Measurements from ENCODE around the gene PLCXD3. TPM values are rescaled to one million over a fixed set of nuclear protein-coding genes. Genes with fewer than 3 reads are reported as not detected.
A peak's percentile ranks its signal among the peaks of the same experiment; 100 is the strongest.

Gene PLCXD3
- total and polyA plus RNA-seq, 2 experiments from 2014 or later: 0.13 to 0.22 TPM

GRCh38 chr5:41406936-41407335 is 103.5 kb downstream of the PLCXD3 start:
- peaks cover 24% of the 10 kb centered on the region for H3F3A ChIP-seq (ENCODE audit: insufficient read depth)
- WGBS, 2 experiments (ENCODE audit: low coverage in 1 of 2, low lambda C conversion rate in 2 of 2, missing lambda C conversion rate in 2 of 2): 77 to 79% methylated on average over 1 of the region's 1 CpG
- no peak overlapping the region for H2AFZ ChIP-seq
- no peak overlapping the region for H3K4me3 ChIP-seq
- no peak overlapping the region for H3K9ac ChIP-seq
- H3K79me2 ChIP-seq (ENCODE audit: insufficient read depth): no peaks in the 10 kb centered on the region
- in situ Hi-C loops (cut with MboI): no loop called here
- peaks cover 23% of the 10 kb centered on the region for H3K4me1 ChIP-seq (ENCODE audit: insufficient read depth)
- no peak overlapping the region for H3K4me2 ChIP-seq (ENCODE audit: unreplicated experiment)
- no peaks in the 10 kb centered on the region for H4K20me1 ChIP-seq (ENCODE audit: insufficient read depth)
- no peaks in the 10 kb centered on the region for H3K9me2 ChIP-seq (ENCODE audit: insufficient read depth)
- DNase-seq: no peak
- TF ChIP-seq EZH2 (IDR thresholded peaks at IDR 0.05; ENCODE audit: insufficient read depth, poor library complexity, severe bottlenecking) (no peak), EZH2phosphoT487 (IDR thresholded peaks at IDR 0.05; ENCODE audit: insufficient read depth, low read depth) (no peak)
- no peaks in the 10 kb centered on the region for H3K9me3 ChIP-seq (ENCODE audit: low read depth)
- H3K27me3 ChIP-seq (replicated peaks; ENCODE audit: insufficient read depth): no peaks in the 10 kb centered on the region
- H3K36me3 ChIP-seq (ENCODE audit: low read depth): no peaks in the 10 kb centered on the region
- H3K27ac ChIP-seq: no peak overlapping the region

DNA sequence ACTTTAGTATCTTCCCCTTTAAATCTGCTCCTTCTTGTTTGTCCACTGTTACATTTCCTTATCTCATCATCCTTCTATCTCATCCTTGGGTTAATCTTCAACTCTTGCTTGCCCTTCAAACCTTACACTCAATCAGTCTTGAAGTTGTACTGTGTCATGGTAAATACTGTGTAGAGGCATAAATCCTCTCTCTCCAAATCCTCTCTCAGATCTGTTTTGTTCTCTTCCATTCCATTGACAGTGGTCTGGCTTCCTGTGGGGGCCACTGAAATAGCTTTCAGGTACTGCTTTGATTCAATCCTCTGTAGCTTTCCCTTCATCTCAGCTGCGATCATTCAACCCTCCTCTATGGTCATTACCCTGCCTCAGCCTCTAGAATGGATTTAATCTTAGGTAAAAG is 104.0 kb downstream of the PLCXD3 start:
- Histone ChIP-seq H3K36me3 (ENCODE audit: low read depth) (no peaks in the 10 kb centered on the region), H3K27me3 (replicated peaks; ENCODE audit: insufficient read depth) (no peaks in the 10 kb centered on the region), H3K4me1 (ENCODE audit: insufficient read depth) (peaks cover 23% of the 10 kb centered on the region), H3K79me2 (ENCODE audit: insufficient read depth) (no peaks in the 10 kb centered on the region), H3K4me3 (no peak overlapping the region), H3K9me2 (ENCODE audit: insufficient read depth) (no peaks in the 10 kb centered on the region), H4K20me1 (ENCODE audit: insufficient read depth) (no peaks in the 10 kb centered on the region), H3F3A (ENCODE audit: insufficient read depth) (peaks cover 24% of the 10 kb centered on the region), H3K27ac (no peak overlapping the region), H2AFZ (no peak overlapping the region), H3K4me2 (ENCODE audit: unreplicated experiment) (no peak overlapping the region), H3K9ac (no peak overlapping the region), H3K9me3 (ENCODE audit: low read depth) (no peaks in the 10 kb centered on the region)
- DNase-seq: no peak
- in situ Hi-C loops (cut with MboI): no loop called here
- WGBS, 2 experiments (ENCODE audit: low coverage in 1 of 2, low lambda C conversion rate in 2 of 2, missing lambda C conversion rate in 2 of 2): 100% methylated on average over 1 of the region's 1 CpG
- TF ChIP-seq EZH2 (IDR thresholded peaks at IDR 0.05; ENCODE audit: insufficient read depth, poor library complexity, severe bottlenecking): no peak
- TF ChIP-seq EZH2phosphoT487 (IDR thresholded peaks at IDR 0.05; ENCODE audit: insufficient read depth, low read depth): no peak

GRCh38 chr5:41404757-41405156 is 105.6 kb downstream of the PLCXD3 start:
- Histone ChIP-seq H3K4me2 (ENCODE audit: unreplicated experiment) (no peak overlapping the region), H3K9me2 (ENCODE audit: insufficient read depth) (no peaks in the 10 kb centered on the region), H3K4me3 (no peak overlapping the region), H3K9ac (no peak overlapping the region), H3K27me3 (replicated peaks; ENCODE audit: insufficient read depth) (no peaks in the 10 kb centered on the region), H3F3A (ENCODE audit: insufficient read depth) (peaks cover 21% of the 10 kb centered on the region), H3K79me2 (ENCODE audit: insufficient read depth) (no peaks in the 10 kb centered on the region), H4K20me1 (ENCODE audit: insufficient read depth) (no peaks in the 10 kb centered on the region), H3K36me3 (ENCODE audit: low read depth) (no peaks in the 10 kb centered on the region), H3K27ac (no peak overlapping the region), H2AFZ (no peak overlapping the region), H3K9me3 (ENCODE audit: low read depth) (no peaks in the 10 kb centered on the region), H3K4me1 (ENCODE audit: insufficient read depth) (peaks cover 22% of the 10 kb centered on the region)
- TF ChIP-seq EZH2phosphoT487 (IDR thresholded peaks at IDR 0.05; ENCODE audit: insufficient read depth, low read depth): no peak
- TF ChIP-seq EZH2 (IDR thresholded peaks at IDR 0.05; ENCODE audit: insufficient read depth, poor library complexity, severe bottlenecking): no peak
- in situ Hi-C loops (cut with MboI): no loop called here
- DNase-seq: no peak

- Histone ChIP-seq H3K9me2 (ENCODE audit: insufficient read depth) (no peaks in the 10 kb centered on the region), H3F3A (ENCODE audit: insufficient read depth) (peaks cover 12% of the 10 kb centered on the region), H3K4me1 (ENCODE audit: insufficient read depth) (peaks cover 13% of the 10 kb centered on the region), H3K9ac (no peak overlapping the region), H3K36me3 (ENCODE audit: low read depth) (no peaks in the 10 kb centered on the region), H3K9me3 (ENCODE audit: low read depth) (no peaks in the 10 kb centered on the region), H3K4me3 (no peak overlapping the region), H3K27me3 (replicated peaks; ENCODE audit: insufficient read depth) (no peaks in the 10 kb centered on the region), H2AFZ (no peak overlapping the region), H3K27ac (no peak overlapping the region), H3K4me2 (ENCODE audit: unreplicated experiment) (no peak overlapping the region), H3K79me2 (ENCODE audit: insufficient read depth) (no peaks in the 10 kb centered on the region), H4K20me1 (ENCODE audit: insufficient read depth) (no peaks in the 10 kb centered on the region)
- peak; percentile 18 for DNase-seq
- 98 to 99% methylated on average over 3 of the region's 3 CpGs for WGBS, 2 experiments (ENCODE audit: low coverage in 1 of 2, low lambda C conversion rate in 2 of 2, missing lambda C conversion rate in 2 of 2)
- no peak for TF ChIP-seq EZH2phosphoT487 (IDR thresholded peaks at IDR 0.05; ENCODE audit: insufficient read depth, low read depth)
- no peak for TF ChIP-seq EZH2 (IDR thresholded peaks at IDR 0.05; ENCODE audit: insufficient read depth, poor library complexity, severe bottlenecking)
- in situ Hi-C loops (cut with MboI): no loop called here
Observed at GRCh38 chr5:41403846-41404245, 106.6 kb downstream of the PLCXD3 start.

GRCh38 chr5:41402845-41403244 is 107.6 kb downstream of the PLCXD3 start:
- 97 to 100% methylated on average over 2 of the region's 2 CpGs for WGBS, 2 experiments (ENCODE audit: low coverage in 1 of 2, low lambda C conversion rate in 2 of 2, missing lambda C conversion rate in 2 of 2)

More at GRCh38 chr5:41402845-41403244, 107.6 kb downstream of the PLCXD3 start:
- H3K4me3 ChIP-seq: no peak overlapping the region
- no peaks in the 10 kb centered on the region for H3K36me3 ChIP-seq (ENCODE audit: low read depth)
- H3K9me2 ChIP-seq (ENCODE audit: insufficient read depth): no peaks in the 10 kb centered on the region
- in situ Hi-C loops (cut with MboI): no loop called here
- TF ChIP-seq EZH2phosphoT487 (IDR thresholded peaks at IDR 0.05; ENCODE audit: insufficient read depth, low read depth) (no peak), EZH2 (IDR thresholded peaks at IDR 0.05; ENCODE audit: insufficient read depth, poor library complexity, severe bottlenecking) (no peak)
- no peaks in the 10 kb centered on the region for H3K9me3 ChIP-seq (ENCODE audit: low read depth)
- no peak overlapping the region for H2AFZ ChIP-seq
- peaks cover 2% of the 10 kb centered on the region; the same call in 1 of the 2 replicates for H3F3A ChIP-seq (ENCODE audit: insufficient read depth)
- no peaks in the 10 kb centered on the region for H4K20me1 ChIP-seq (ENCODE audit: insufficient read depth)
- no peak overlapping the region for H3K27ac ChIP-seq
- no peak for DNase-seq
- no peaks in the 10 kb centered on the region for H3K79me2 ChIP-seq (ENCODE audit: insufficient read depth)
- H3K4me1 ChIP-seq (ENCODE audit: insufficient read depth): peaks cover 3% of the 10 kb centered on the region
- no peak overlapping the region for H3K9ac ChIP-seq
- H3K27me3 ChIP-seq (replicated peaks; ENCODE audit: insufficient read depth): no peaks in the 10 kb centered on the region
- no peak overlapping the region for H3K4me2 ChIP-seq (ENCODE audit: unreplicated experiment)

All from GM23248 (cell line).